ENCODE data around the gene LPO.

The LPO gene

DNA sequence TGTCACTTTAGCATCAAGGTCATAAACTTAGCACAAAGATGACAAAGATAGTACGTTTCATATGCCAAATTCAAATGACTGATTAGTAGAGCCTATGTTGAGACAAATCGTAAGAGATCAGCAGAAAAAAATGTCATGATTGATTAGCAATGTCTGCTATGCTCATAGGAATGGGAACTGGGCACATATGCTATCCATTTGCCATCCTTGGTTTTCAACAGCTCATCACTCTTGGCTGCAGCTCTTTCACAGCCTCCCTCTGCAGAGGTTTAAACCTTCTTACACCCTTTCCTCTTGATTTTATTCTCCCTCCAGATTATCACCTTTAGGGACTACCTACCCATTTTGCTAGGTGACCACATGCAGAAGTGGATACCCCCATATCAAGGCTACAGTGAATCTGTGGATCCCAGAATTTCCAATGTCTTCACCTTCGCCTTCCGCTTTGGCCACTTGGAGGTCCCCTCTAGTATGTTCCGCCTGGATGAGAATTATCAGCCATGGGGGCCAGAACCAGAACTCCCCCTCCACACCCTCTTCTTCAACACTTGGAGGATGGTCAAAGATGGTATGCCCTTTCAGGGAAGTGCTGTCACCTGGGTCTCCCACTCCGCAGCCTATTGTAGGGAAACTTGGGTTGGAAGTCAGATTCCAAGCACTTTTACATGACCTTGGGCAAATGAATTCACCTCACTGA lies 26.2 kb downstream of the LPO start:
- DNase-seq: no peak

DNA sequence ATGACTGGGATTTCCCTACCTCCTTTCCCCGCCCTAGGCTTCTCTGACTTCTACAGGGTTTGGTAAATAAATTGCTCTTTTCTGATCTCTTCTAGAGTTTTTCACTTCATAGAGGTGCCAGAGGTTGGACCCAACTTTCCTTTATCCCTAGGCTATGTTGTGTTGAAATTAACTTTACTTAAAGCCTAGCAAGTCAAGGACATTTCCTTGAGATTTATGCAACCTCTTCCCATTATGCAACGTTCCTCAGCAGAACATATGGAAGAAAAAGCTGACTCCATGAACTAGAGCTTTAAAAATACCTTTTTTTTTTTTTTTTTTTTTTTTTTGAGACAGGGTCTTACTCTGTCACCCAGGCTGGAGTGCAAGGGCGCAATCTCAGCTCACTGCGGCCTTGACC lies 26.9 kb downstream of the LPO start:
- DNase-seq: no peak

DNA sequence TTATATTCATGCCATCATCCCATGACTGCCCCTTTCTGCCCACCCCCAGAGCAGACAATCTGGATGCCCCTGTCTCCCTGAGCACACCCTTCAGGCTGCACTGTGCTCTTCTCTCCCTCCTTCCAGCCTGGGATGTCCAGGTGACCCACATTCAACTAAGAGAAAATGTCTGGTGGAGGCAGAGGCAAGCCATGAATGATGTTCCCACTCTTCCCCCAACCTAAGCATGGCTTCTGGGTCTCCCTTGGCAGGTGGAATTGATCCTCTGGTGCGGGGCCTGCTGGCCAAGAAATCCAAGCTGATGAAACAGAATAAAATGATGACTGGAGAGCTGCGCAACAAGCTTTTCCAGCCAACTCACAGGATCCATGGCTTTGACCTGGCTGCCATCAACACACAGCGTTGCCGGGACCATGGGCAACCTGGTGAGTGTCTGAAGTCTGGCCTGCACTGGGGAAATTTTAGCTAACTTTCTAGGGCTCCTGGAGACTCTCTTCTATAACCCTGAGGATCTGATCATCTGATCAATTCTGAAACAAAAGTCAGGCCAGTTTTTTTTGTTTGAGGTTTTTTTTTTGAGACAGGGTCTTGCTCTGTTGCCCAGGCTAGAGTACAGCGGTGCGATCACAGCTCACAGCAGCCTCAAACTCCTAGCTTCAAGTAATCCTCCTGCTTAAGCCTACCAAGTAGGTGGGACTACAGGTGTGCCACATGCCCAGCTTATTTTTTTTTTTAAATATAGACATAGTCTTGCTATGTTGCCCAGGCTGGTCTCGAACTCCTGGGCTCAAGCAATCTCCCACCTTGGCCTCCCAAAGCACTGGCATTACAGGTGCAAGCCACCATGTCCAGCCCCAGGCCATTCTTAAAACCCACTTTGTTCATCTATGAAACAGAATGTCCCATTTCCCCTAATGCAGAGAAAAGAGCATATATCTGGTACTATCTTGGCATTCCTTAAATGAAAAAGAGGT lies 27.8 kb downstream of the LPO start:
- no peak for DNase-seq

GRCh38 chr17:58267347-58268324 lies 29.3 kb downstream of the LPO start:
- DNase-seq: no peak

- no peak for DNase-seq
Observed at GRCh38 chr17:58268326-58268725, 29.9 kb downstream of the LPO start.

GRCh38 chr17:58268774-58269556 lies 30.6 kb downstream of the LPO start:
- no peak for DNase-seq

- DNase-seq: no peak
Observed at GRCh38 chr17:58269557-58270291, 31.3 kb downstream of the LPO start.

DNA sequence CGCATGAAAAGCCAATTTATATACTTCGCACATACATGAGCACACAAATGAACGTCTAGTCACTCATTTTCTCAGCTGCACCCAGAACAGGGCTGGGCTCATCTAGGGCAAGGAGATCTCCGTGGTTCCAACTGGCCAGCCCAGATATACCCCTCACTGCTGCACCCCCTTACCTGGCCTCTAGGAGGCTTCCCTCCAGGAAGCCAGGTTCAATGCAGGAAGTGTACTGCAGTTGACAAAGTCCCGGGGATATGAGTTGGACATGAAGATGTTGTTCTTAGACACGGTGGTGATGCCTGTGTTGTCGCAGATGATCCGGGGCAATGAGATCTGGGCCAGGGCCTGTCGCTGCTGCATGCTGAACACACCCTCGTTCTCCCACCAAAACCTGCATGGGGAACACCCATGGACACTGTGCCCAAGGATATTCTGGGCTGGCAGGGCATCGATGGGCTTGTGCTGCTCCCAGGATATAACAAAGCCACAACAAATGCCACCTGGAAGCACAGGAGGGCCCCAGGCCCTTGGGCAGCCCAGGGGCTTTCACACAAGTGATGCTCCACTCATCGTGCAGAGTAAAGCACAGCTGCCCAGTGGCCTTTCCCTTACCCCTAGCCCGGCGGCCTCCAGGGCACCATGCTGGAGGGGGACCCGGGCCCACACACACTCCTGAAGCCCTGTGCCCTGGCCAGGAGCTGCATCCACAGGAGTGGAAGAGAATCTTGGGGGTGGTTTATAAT lies 32.3 kb downstream of the LPO start:
- DNase-seq: no peak

- DNase-seq: no peak
Observed at GRCh38 chr17:58271216-58271931, 33.0 kb downstream of the LPO start.

- no peak for DNase-seq
Observed at GRCh38 chr17:58272367-58273280, 34.2 kb downstream of the LPO start.

DNA sequence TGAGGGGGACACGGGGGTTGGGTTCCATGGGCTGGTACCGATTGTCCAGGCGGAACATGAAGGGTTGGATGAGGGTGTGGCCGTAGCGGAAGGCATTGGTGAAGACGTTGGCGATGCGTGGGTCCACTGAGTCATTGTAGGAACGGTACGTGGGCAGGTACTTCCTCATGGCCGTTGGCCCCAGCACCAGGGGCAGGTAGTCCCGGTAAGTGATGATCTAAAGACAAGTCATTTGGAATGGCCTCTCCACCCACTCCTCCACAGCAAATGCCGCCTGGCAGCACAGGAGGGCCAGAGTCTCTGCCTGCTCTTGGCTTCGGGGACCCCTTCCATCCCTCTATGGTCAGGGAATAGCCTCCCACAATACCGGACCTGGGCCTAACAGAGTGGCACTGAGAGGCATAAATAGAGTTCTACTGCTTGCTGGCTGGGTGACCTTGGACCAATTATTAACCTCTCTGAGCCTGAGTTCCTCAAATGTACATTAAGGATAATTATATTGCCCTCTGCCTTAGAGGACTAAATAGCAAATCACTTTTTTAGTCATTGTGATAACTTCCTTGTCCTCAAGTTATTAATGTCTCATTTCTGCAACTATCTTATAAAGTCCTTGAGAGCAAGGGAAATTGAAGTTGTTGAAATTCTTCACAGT lies 35.2 kb downstream of the LPO start:
- no peak for DNase-seq

- DNase-seq: no peak
Observed at GRCh38 chr17:58275417-58275816, 37.0 kb downstream of the LPO start.

GRCh38 chr17:58276423-58276822 lies 38.0 kb downstream of the LPO start:
- no peak for DNase-seq

DNA sequence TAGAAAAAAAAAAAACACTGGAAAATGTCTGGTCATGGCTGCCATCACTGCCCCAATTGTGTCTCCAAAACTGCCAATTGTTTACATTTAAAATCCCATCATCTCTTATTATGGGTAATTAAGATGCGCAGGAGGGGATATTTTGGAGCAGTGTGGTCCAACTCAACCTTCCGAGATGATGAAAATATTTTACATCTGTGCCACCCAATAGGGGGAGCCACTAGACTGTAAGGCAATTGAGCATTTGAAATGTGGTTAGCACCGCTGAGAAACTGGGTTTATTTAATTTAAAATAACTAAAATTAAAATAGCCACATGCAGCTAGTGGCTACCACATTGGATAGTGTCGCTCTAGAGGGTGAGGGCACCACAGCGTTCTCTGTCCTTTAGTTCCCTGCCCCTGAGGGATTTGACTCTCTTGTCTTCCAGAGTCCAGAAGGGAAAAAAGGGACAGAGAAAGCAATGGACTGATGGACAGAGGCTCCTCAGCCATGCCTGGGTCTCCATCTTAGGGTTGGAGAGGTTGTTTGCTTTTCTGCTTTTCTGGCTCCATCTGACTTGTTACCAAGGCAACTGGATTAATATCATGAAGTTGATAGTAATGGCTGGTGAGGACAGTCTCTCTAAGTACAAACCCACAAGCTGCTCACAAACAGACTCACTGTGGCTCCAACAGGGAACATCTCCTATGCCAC lies 38.9 kb downstream of the LPO start:
- DNase-seq: no peak

- no peak for DNase-seq
Observed at GRCh38 chr17:58277802-58278595, 39.6 kb downstream of the LPO start.

GRCh38 chr17:58278661-58279015 lies 40.3 kb downstream of the LPO start:
- DNase-seq: no peak
